ENCODE results near the gene PSMG1.
"Not testable (repeated sequence)": the region's sequence is repeated elsewhere in the genome, so short reads cannot be mapped to it uniquely, and the experiment has no call there.

PSMG1 gene

DNA sequence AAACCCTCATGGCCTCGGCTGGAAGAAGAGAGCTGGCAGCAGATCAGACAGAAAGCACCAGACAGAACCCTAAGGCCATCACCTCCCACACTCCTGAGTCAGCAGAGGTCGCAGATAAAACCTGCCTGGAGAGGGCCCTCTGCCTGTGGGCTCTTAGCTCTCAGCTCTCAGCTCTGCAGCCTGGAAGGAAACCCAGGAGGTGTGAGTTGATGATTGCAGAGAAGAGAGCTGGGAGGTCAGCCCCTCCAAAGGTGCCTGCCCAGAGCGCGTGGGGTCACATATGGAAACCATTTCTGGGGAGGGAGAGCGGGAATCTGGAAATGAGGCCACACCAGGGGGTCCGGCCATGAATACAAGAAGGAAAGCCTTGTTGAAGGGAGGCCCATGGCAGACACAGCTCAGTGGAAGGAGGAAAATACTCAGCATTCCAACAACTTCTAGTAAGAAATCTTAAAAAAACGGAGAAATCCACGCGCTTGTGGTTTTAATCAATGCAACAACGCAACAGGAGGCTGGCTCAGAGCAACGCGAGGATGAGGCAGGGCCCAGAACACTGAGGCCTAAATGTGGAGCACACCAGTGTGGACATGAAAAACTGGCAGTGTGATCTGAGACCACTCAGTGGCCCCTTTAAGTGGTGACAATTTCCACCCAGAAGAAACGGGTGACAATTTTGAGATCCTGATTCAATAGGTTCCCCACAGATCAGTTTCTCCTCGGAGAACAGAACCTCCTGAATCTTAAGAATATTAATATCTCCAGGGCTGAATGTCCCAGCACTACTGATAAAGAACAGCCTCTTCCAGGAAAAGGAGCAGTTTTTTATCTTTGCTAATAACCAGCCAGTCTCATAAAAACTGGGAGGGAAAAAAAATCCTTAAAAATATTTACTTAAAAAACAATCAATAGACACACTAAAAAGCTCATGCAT lies 45.7 kb downstream of the PSMG1 start:
- no peak overlapping the region for H3K9ac ChIP-seq (ENCODE audit: low read length)
- H3K4me2 ChIP-seq (ENCODE audit: low read depth, low read length) = no peak overlapping the region
- H3K36me3 ChIP-seq (replicated peaks; ENCODE audit: insufficient read depth, low read length) = no peaks in the 10 kb centered on the region
- DNase-seq = no peak
- H3K4me1 ChIP-seq (ENCODE audit: low read length) = no peaks in the 10 kb centered on the region
- H3K79me2 ChIP-seq (ENCODE audit: low read length) = no peaks in the 10 kb centered on the region
- H3K27me3 ChIP-seq (replicated peaks; ENCODE audit: insufficient read depth, low read length) = no peaks in the 10 kb centered on the region
- H3K27ac ChIP-seq (ENCODE audit: low read length) = no peak overlapping the region
- no peaks in the 10 kb centered on the region for H3K9me2 ChIP-seq (replicated peaks; ENCODE audit: insufficient read depth, low read length)
- no peaks in the 10 kb centered on the region for H3F3A ChIP-seq (ENCODE audit: insufficient read depth, low read length)
- H3K9me3 ChIP-seq (replicated peaks; ENCODE audit: insufficient read depth, low read length) = no peaks in the 10 kb centered on the region
- H2AFZ ChIP-seq (ENCODE audit: low read length) = no peak overlapping the region
- TF ChIP-seq EZH2 (optimal IDR thresholded peaks at IDR 0.05; ENCODE audit: low read depth, low read length) = no peak
- TF ChIP-seq EZH2phosphoT487 (IDR thresholded peaks at IDR 0.05; ENCODE audit: low read length) = no peak
- no peak for TF ChIP-seq CTCF (IDR thresholded peaks at IDR 0.05; ENCODE audit: low read length)
- no peak overlapping the region for H3K4me3 ChIP-seq (ENCODE audit: low read length)
- H4K20me1 ChIP-seq (ENCODE audit: insufficient read depth, low read length) = no peaks in the 10 kb centered on the region

- no peaks in the 10 kb centered on the region for H3K4me1 ChIP-seq (ENCODE audit: low read length)
- H3K9ac ChIP-seq (ENCODE audit: low read length) = no peak overlapping the region
- H3K9me3 ChIP-seq (replicated peaks; ENCODE audit: insufficient read depth, low read length) = no peaks in the 10 kb centered on the region
- H3K4me3 ChIP-seq (ENCODE audit: low read length) = no peak overlapping the region
- H3F3A ChIP-seq (ENCODE audit: insufficient read depth, low read length) = no peaks in the 10 kb centered on the region
- DNase-seq = no peak
- no peaks in the 10 kb centered on the region for H4K20me1 ChIP-seq (ENCODE audit: insufficient read depth, low read length)
- H3K27ac ChIP-seq (ENCODE audit: low read length) = no peak overlapping the region
- TF ChIP-seq CTCF (IDR thresholded peaks at IDR 0.05; ENCODE audit: low read length) (no peak), EZH2 (optimal IDR thresholded peaks at IDR 0.05; ENCODE audit: low read depth, low read length) (no peak)
- H3K79me2 ChIP-seq (ENCODE audit: low read length) = no peaks in the 10 kb centered on the region
- H3K9me2 ChIP-seq (replicated peaks; ENCODE audit: insufficient read depth, low read length) = no peaks in the 10 kb centered on the region
- H3K36me3 ChIP-seq (replicated peaks; ENCODE audit: insufficient read depth, low read length) = no peaks in the 10 kb centered on the region
- H2AFZ ChIP-seq (ENCODE audit: low read length) = no peak overlapping the region
- no peak overlapping the region for H3K4me2 ChIP-seq (ENCODE audit: low read depth, low read length)
- H3K27me3 ChIP-seq (replicated peaks; ENCODE audit: insufficient read depth, low read length) = no peaks in the 10 kb centered on the region
Observed at GRCh38 chr21:39136711-39137110, 46.5 kb downstream of the PSMG1 start.

- H3K9me2 ChIP-seq (replicated peaks; ENCODE audit: insufficient read depth, low read length); H4K20me1 ChIP-seq (ENCODE audit: insufficient read depth, low read length); H3K9ac ChIP-seq (ENCODE audit: low read length); H3K4me3 ChIP-seq (ENCODE audit: low read length); H3K79me2 ChIP-seq (ENCODE audit: low read length); H3F3A ChIP-seq (ENCODE audit: insufficient read depth, low read length); H3K27me3 ChIP-seq (replicated peaks; ENCODE audit: insufficient read depth, low read length); DNase-seq; H3K4me1 ChIP-seq (ENCODE audit: low read length); H3K4me2 ChIP-seq (ENCODE audit: low read depth, low read length); H3K36me3 ChIP-seq (replicated peaks; ENCODE audit: insufficient read depth, low read length); H3K27ac ChIP-seq (ENCODE audit: low read length); H2AFZ ChIP-seq (ENCODE audit: low read length); H3K9me3 ChIP-seq (replicated peaks; ENCODE audit: insufficient read depth, low read length): not testable (repeated sequence)
Observed at GRCh38 chr21:39136138-39136537, 47.1 kb downstream of the PSMG1 start.

GRCh38 chr21:39134288-39134810 lies 48.9 kb downstream of the PSMG1 start:
- Histone ChIP-seq H4K20me1 (ENCODE audit: insufficient read depth, low read length) (no peaks in the 10 kb centered on the region), H3K4me2 (ENCODE audit: low read depth, low read length) (no peak overlapping the region), H3K79me2 (ENCODE audit: low read length) (no peaks in the 10 kb centered on the region), H3K27ac (ENCODE audit: low read length) (no peak overlapping the region), H3K9ac (ENCODE audit: low read length) (no peak overlapping the region), H3F3A (ENCODE audit: insufficient read depth, low read length) (no peaks in the 10 kb centered on the region), H3K4me3 (ENCODE audit: low read length) (no peak overlapping the region), H3K27me3 (replicated peaks; ENCODE audit: insufficient read depth, low read length) (no peaks in the 10 kb centered on the region), H3K36me3 (replicated peaks; ENCODE audit: insufficient read depth, low read length) (no peaks in the 10 kb centered on the region), H3K9me3 (replicated peaks; ENCODE audit: insufficient read depth, low read length) (no peaks in the 10 kb centered on the region), H3K9me2 (replicated peaks; ENCODE audit: insufficient read depth, low read length) (no peaks in the 10 kb centered on the region), H2AFZ (ENCODE audit: low read length) (no peak overlapping the region), H3K4me1 (ENCODE audit: low read length) (no peaks in the 10 kb centered on the region)
- DNase-seq = no peak
- no peak for TF ChIP-seq EZH2 (optimal IDR thresholded peaks at IDR 0.05; ENCODE audit: low read depth, low read length)
- TF ChIP-seq EZH2phosphoT487 (IDR thresholded peaks at IDR 0.05; ENCODE audit: low read length) = no peak
- TF ChIP-seq CTCF (IDR thresholded peaks at IDR 0.05; ENCODE audit: low read length) = no peak
